ENCODE data around the gene MMP25.
A peak's percentile ranks its signal among the peaks of the same experiment; 100 is the strongest.

Gene MMP25

DNA sequence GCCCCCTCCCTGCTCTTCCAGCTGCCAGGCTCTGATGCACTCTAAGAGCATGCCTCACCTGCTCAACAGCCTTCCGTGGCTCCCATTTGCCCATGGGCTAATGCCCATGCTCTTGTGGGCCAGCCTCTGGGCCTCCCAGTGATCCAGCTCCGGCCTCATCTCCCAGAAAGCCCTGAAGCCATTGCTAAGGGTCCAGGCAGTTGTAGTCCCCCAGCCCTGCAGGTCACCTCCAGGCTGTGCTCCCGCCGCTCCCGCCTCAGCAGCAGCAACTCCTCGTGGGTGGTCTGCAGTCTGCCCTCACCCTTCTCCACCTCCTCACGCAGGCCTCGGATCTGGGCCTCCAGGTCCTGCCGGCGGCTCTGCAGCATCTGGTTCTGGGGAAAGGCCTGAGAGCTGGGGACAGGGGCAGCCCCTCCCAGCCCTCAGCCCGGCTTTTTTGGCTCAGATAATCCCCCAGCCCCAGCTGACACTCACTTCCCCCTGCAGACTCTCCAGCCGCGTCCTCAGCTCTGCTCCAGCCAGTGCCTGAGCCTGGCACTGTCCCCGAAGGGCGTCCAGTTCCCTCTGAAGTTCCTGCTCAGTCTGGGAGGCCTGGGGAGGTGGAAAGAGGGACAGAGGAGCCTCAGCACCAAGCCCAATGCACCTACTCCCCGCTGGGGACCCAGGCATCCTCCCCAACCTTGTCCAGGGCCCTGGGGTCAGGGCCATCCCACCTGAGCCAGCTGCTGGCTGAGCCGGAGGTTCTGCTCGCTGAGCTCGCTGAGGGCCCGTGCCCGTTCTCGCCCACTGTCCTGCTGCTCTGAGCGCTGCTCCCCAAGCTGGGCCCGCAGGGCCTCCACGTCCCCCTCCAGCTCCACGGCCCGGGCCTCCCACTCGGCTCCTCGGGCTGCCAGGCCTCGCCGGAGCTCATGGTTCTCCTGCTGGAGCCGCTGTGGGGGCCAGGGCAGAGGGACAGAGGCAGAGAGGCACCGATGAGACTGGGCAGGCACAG, 15.8 kb upstream of the MMP25 start:
- peak overlapping the region; percentile 72 for H3K4me3 Mint-ChIP-seq
- peaks cover 18% of the 10 kb centered on the region for H3K36me3 Mint-ChIP-seq (ENCODE audit: low read depth)
- peaks cover 48% of the 10 kb centered on the region for H3K27me3 Mint-ChIP-seq (ENCODE audit: low read depth)
- DNase-seq (ENCODE audit: low spot score), result no peak
- peak overlapping the region; percentile 71 for H3K27ac Mint-ChIP-seq
- peaks cover 18% of the 10 kb centered on the region for H3K4me1 Mint-ChIP-seq (ENCODE audit: low read depth)
- H3K9me3 Mint-ChIP-seq, result no peaks in the 10 kb centered on the region

DNA sequence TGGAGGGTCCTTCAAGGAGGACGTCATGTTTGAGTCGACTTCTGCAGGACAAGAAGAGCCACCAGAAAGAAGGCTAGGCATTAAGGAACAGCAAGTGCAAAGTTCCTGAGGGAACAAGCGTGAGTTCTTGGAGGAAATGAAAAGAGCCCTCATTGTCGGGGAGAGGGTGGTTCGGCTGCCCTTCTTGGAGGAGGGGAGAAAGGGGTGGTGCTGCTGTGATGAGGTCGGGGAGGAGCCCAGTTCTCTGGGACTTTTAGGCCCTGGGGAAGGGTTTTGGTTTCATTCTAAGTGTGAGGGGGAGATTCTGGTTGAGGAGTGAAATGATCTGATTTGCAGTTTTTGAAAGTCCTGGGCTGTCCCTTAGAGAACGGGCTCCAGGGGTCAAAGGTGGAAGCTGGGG, 13.7 kb upstream of the MMP25 start:
- H3K4me3 Mint-ChIP-seq, result no peak overlapping the region
- no peak for DNase-seq (ENCODE audit: low spot score)
- peaks cover 62% of the 10 kb centered on the region for H3K27me3 Mint-ChIP-seq (ENCODE audit: low read depth)
- no peaks in the 10 kb centered on the region for H3K9me3 Mint-ChIP-seq
- peaks cover 4% of the 10 kb centered on the region for H3K36me3 Mint-ChIP-seq (ENCODE audit: low read depth)
- H3K27ac Mint-ChIP-seq, result no peak overlapping the region
- peaks cover 17% of the 10 kb centered on the region for H3K4me1 Mint-ChIP-seq (ENCODE audit: low read depth)

DNA sequence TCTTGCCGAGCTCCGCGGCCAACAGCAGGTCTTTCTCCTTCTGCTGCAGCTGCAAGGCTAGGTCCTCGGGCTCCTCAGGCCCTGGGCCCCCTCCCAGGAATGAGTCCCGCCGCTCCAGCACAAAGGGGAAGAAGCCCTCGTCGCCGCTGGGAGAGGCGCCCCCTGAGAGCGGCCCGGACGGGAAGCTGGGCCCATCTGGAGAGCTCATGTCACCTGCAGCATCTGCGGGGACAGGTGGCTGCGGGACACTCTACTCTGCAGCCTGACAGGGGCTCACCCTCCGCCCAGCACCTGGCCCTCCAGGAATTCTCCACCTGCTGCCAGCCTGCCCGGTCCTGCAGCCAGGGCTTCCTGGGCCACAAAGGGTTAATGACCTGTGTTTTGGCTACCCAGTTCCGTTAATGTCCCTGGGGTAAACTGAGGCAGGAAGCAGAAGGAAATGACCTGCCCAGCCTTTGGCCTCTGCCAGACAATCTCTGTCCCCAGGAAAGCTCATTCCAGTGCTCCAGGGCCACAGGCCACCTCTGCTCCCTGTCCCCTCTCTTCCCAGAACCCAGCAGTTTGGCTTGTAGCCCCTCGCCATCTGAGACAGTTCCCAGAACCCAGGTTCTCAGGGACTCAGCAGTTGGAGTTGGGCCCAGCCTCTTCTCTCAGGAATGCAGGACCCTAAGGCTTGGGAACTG, 10.9 kb upstream of the MMP25 start:
- Mint-ChIP-seq H3K27me3 (ENCODE audit: low read depth) (peaks cover 78% of the 10 kb centered on the region), H3K4me1 (ENCODE audit: low read depth) (peaks cover 5% of the 10 kb centered on the region), H3K9me3 (no peaks in the 10 kb centered on the region), H3K36me3 (ENCODE audit: low read depth) (peaks cover 1% of the 10 kb centered on the region), H3K4me3 (no peak overlapping the region), H3K27ac (no peak overlapping the region)
- DNase-seq (ENCODE audit: low spot score), result no peak

DNA sequence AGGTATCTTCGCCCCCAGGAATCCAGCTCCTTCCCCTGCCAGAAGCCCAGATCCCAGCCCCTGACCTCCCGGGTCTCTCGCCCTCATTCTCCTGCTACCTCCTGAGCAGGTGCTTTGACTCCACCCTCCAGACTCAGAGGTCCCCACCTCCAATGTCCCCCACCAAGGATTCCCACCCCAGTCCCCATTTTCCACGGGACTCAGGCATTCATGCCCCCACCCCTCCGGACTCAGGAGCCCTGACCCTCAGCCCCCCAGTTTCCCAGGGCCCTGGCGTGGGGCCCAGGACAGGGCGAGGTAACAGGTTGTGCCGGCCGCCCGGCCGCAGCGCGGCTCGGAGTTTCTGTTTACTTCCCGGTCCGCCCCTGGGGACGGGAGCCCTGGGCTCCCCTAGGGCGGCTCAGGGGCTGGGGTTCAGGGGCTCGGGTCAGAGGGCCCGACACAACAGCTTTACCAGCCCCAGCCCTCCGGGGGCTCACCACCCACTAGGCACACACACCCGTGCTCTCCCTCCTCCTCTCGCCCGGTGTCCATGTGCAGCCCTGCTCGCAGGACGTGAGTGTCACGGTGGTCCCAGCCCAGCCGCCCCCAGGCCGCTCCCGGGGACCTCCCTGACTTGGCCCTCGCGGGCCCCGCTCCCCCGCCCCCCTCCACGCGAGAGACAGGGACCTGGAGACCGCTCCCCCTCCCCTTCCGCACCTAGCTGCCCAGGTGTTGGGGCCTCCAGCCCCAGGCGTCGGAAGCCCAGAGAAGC, 10.2 kb upstream of the MMP25 start:
- Mint-ChIP-seq H3K4me1 (ENCODE audit: low read depth) (peaks cover 4% of the 10 kb centered on the region), H3K27ac (no peak overlapping the region), H3K9me3 (no peaks in the 10 kb centered on the region), H3K27me3 (ENCODE audit: low read depth) (peaks cover 82% of the 10 kb centered on the region), H3K36me3 (ENCODE audit: low read depth) (peaks cover 1% of the 10 kb centered on the region), H3K4me3 (no peak overlapping the region)
- DNase-seq (ENCODE audit: low spot score), result no peak

DNA sequence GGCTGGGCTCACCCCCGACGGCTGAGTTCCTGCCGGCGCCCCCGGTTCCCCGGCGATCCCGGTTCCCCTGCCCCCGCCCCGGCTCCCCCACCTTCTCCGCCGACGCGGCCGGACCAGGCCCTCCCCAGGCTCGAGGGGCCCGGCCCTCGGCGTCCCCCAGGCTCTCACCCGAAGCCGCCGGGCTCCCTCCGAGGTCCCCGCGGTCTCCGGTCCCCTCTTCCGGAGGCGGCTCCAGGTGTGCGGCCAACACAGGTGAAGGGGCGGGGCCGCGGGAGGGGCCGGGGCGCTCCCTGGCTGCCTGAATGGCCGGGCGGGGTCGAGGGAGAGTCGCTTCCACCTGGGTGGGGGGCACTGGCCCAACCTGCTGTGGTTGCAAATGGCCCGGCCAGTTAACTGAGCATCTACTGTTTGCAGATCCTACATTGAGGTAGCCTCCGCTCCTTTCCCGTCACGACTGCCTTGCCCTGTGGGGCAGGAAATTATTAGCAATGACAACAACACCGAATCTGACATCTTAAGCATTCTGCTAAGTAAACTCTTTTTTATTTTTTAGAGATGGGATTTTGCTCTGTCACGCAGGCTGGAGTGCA, 9.5 kb upstream of the MMP25 start, which contains the start of gene BICDL2:
BICDL2 (minus strand) TSS at position 219 of the 590 bp plus-strand sequence. CDS start 1,448 bp downstream, outside the sequence.
- H3K36me3 Mint-ChIP-seq (ENCODE audit: low read depth), result peaks cover 1% of the 10 kb centered on the region
- DNase-seq (ENCODE audit: low spot score), result no peak
- H3K27me3 Mint-ChIP-seq (ENCODE audit: low read depth), result peaks cover 82% of the 10 kb centered on the region
- no peaks in the 10 kb centered on the region for H3K9me3 Mint-ChIP-seq
- peaks cover 4% of the 10 kb centered on the region for H3K4me1 Mint-ChIP-seq (ENCODE audit: low read depth)
- H3K4me3 Mint-ChIP-seq, result no peak within 1 kb of the TSS
- H3K27ac Mint-ChIP-seq, result no peak within 1 kb of the TSS

DNA sequence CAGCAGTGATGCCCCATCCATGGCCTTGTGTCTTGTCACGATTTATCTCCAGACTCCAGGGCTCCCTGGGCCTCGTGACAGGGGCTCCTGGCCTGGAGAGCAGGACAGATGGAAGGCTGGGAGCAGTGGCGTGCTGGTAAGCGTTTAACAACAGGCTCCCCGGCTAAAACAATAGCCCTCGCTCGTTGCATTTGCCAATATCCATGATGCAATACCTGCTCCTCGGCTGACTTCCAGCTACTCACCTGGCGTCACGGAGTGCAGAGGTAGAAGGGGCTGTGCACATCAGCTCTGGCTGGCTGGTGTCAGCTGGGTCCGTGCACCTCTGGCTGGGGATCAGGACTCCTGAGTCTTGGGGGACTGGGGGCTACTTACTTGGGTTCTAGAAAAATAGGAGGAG, 8.1 kb upstream of the MMP25 start:
- Mint-ChIP-seq H3K4me1 (ENCODE audit: low read depth) (no peaks in the 10 kb centered on the region), H3K36me3 (ENCODE audit: low read depth) (peaks cover 1% of the 10 kb centered on the region), H3K27me3 (ENCODE audit: low read depth) (peaks cover 71% of the 10 kb centered on the region), H3K27ac (no peak overlapping the region), H3K4me3 (no peak overlapping the region), H3K9me3 (no peaks in the 10 kb centered on the region)
- no peak for DNase-seq (ENCODE audit: low spot score)

DNA sequence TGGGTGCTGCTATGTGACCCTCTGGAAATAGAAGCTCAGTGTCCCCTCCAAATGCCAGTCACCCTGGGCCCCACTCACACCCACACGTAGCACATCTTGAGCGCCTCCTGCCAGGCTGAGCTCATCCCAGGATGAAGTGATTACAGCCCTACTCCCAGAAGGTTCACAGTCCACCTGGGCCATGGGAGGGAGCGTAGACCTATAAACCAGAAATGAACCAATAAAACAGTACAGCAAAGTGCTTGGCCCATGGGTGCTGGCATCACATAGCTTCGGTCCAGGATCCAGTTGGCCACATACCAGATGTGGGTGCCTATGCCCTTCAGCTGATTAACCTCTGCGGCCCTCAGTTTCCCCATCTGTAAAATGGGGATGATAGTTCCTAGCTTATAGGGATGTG, 7.5 kb upstream of the MMP25 start:
- peaks cover 1% of the 10 kb centered on the region for H3K36me3 Mint-ChIP-seq (ENCODE audit: low read depth)
- no peak overlapping the region for H3K4me3 Mint-ChIP-seq
- no peaks in the 10 kb centered on the region for H3K4me1 Mint-ChIP-seq (ENCODE audit: low read depth)
- no peak overlapping the region for H3K27ac Mint-ChIP-seq
- DNase-seq (ENCODE audit: low spot score), result no peak
- H3K27me3 Mint-ChIP-seq (ENCODE audit: low read depth), result peaks cover 70% of the 10 kb centered on the region
- H3K9me3 Mint-ChIP-seq, result no peaks in the 10 kb centered on the region

DNA sequence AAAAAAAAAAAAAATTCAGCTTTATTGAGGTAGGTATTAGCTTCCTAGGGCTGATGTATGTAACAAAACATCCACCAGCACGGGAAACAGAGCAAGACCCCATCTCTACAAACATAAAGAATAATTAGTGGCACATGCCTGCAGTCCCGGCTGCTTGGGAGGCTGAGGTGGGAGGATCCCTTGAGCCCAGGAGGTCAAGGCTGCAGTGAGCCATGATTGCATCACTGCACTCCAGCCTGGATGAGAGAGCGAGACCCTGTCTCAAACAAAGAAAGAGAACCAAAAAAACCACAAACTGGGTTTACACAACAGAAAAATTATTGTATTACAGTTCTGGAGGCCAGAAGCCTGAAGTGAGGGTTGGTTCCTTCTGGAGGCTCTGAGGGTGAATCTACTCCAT, 4.0 kb upstream of the MMP25 start:
- no peak overlapping the region for H3K4me3 Mint-ChIP-seq
- no peak for DNase-seq (ENCODE audit: low spot score)
- peaks cover 62% of the 10 kb centered on the region for H3K27me3 Mint-ChIP-seq (ENCODE audit: low read depth)
- no peaks in the 10 kb centered on the region for H3K9me3 Mint-ChIP-seq
- H3K4me1 Mint-ChIP-seq (ENCODE audit: low read depth), result peaks cover 8% of the 10 kb centered on the region
- peaks cover 4% of the 10 kb centered on the region for H3K36me3 Mint-ChIP-seq (ENCODE audit: low read depth)
- H3K27ac Mint-ChIP-seq, result no peak overlapping the region

DNA sequence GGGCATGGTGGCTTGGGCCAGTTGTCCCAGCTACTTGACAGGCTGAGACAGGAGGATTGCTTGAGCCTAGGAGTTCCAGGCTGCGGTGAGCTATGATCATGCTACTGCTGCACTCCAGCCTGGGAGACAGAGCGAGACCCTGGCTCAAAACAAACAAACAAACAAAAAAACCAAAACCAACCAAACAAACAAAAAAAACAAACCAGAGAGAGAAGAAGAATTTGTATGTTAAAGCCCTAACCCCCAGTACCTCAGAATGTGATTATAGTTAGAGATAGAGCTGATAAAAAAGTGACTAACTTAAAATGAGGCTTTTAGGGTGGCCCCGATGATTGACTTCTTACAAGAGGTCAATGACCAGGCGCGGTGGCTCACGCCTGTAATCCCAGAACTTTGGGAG, 1.7 kb upstream of the MMP25 start:
- Mint-ChIP-seq H3K27me3 (ENCODE audit: low read depth) (peaks cover 43% of the 10 kb centered on the region), H3K27ac (peak overlapping the region; percentile 77), H3K36me3 (ENCODE audit: low read depth) (peaks cover 13% of the 10 kb centered on the region), H3K4me1 (ENCODE audit: low read depth) (peaks cover 22% of the 10 kb centered on the region), H3K4me3 (peak overlapping the region; percentile 89), H3K9me3 (no peaks in the 10 kb centered on the region)
- no peak for DNase-seq (ENCODE audit: low spot score)

DNA sequence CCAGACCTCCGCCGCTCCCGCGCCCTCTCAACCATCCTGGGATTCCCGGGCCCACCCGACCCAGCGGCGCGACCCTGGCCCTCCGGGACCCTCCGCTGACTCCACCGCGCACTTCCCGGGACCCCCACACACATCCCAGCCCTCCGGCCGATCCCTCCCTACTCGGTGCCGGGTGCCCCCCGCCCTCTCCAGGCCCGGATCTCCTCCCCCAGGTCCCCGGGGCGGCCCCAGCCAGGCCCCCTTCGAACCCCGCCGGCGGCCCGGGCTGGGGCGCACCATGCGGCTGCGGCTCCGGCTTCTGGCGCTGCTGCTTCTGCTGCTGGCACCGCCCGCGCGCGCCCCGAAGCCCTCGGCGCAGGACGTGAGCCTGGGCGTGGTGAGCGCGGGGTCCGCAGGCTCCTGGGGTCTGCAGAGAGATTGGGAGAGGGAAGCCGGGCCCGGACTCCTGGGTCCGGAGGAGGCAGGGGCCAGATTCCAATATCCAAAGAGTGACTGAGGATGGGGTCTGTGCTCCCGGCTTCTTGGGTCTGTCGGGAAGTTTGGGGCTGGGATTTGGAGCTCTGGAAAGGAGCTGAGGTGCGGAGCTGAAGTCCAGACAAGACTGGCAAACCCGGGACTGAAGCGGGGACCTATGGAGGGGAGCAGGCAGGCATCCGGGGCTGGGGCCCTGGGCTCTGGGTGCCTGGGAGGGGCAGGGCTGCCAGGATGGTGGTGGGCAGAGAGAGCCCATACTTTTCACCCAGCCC, 453 bp downstream of the MMP25 start:
- peaks cover 36% of the 10 kb centered on the region for H3K4me1 Mint-ChIP-seq (ENCODE audit: low read depth)
- H3K4me3 Mint-ChIP-seq, result peak overlapping the region; percentile 77
- H3K36me3 Mint-ChIP-seq (ENCODE audit: low read depth), result peaks cover 30% of the 10 kb centered on the region
- DNase-seq (ENCODE audit: low spot score), result no peak
- H3K9me3 Mint-ChIP-seq, result no peaks in the 10 kb centered on the region
- H3K27ac Mint-ChIP-seq, result peak overlapping the region; percentile 83
- peaks cover 30% of the 10 kb centered on the region for H3K27me3 Mint-ChIP-seq (ENCODE audit: low read depth)

DNA sequence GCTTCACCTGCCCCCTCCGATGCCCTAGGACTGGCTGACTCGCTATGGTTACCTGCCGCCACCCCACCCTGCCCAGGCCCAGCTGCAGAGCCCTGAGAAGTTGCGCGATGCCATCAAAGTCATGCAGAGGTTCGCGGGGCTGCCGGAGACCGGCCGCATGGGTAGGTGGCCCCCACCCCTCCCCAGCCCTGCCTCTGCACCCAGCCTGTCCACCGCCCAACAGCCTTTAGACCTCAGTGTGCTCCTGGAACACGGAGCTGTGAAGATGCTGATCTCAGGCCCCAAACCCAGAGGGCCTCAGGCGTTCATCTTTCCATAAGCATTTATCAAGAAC, 993 bp downstream of the MMP25 start:
- H3K27me3 Mint-ChIP-seq (ENCODE audit: low read depth), result peaks cover 30% of the 10 kb centered on the region
- H3K9me3 Mint-ChIP-seq, result no peaks in the 10 kb centered on the region
- H3K4me1 Mint-ChIP-seq (ENCODE audit: low read depth), result peaks cover 40% of the 10 kb centered on the region
- peaks cover 34% of the 10 kb centered on the region for H3K36me3 Mint-ChIP-seq (ENCODE audit: low read depth)
- H3K27ac Mint-ChIP-seq, result peak overlapping the region; percentile 83
- peak overlapping the region; percentile 77 for H3K4me3 Mint-ChIP-seq
- DNase-seq (ENCODE audit: low spot score), result no peak

DNA sequence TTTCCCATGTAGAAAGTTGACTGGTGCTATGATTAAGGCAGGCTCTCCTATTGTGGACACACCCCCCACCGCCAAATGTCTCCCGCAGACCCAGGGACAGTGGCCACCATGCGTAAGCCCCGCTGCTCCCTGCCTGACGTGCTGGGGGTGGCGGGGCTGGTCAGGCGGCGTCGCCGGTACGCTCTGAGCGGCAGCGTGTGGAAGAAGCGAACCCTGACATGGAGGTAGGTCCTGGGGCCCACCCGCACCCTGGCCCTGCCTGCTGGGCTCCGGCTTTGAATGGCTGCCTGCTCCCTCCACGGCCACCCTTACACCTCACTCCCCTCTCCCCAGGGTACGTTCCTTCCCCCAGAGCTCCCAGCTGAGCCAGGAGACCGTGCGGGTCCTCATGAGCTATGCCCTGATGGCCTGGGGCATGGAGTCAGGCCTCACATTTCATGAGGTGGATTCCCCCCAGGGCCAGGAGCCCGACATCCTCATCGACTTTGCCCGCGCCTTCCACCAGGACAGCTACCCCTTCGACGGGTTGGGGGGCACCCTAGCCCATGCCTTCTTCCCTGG, 3.6 kb downstream of the MMP25 start:
- H3K27ac Mint-ChIP-seq, result peak overlapping the region; percentile 68
- no peak for DNase-seq (ENCODE audit: low spot score)
- H3K27me3 Mint-ChIP-seq (ENCODE audit: low read depth), result peaks cover 12% of the 10 kb centered on the region
- H3K9me3 Mint-ChIP-seq, result no peaks in the 10 kb centered on the region
- peaks cover 49% of the 10 kb centered on the region for H3K36me3 Mint-ChIP-seq (ENCODE audit: low read depth)
- peak overlapping the region; percentile 56 for H3K4me3 Mint-ChIP-seq
- peaks cover 52% of the 10 kb centered on the region for H3K4me1 Mint-ChIP-seq (ENCODE audit: low read depth)

DNA sequence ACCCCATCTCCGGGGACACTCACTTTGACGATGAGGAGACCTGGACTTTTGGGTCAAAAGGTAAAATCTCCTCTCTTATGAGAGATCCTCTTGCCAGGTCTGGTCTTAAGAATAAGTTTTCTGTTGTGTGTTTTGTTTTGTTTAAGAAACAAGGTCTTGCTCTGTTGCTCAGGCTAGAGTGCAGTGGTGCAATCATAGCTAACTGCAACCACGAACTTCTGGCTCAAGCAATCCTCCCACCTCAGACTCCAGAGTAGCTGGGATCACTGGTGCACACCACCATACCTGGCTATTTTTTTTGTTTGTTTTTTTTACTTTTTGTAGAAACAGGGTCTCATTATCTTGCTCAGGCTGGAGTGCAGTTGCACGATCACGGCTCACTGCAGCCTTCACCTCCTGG, 4.1 kb downstream of the MMP25 start:
- H3K9me3 Mint-ChIP-seq, result no peaks in the 10 kb centered on the region
- peak overlapping the region; percentile 56 for H3K4me3 Mint-ChIP-seq
- peaks cover 51% of the 10 kb centered on the region for H3K36me3 Mint-ChIP-seq (ENCODE audit: low read depth)
- peaks cover 53% of the 10 kb centered on the region for H3K4me1 Mint-ChIP-seq (ENCODE audit: low read depth)
- H3K27me3 Mint-ChIP-seq (ENCODE audit: low read depth), result peaks cover 7% of the 10 kb centered on the region
- DNase-seq (ENCODE audit: low spot score), result no peak
- peak overlapping the region; percentile 68 for H3K27ac Mint-ChIP-seq

Measured in T-helper 2 cell treated with Interferon-gamma antibody and Interleukin-4, amounts not matched to agents 5 μg/mL and 100 μg/mL, for 36 hours (primary cell).